Measurements from ENCODE around the gene CRHR1. TPM values are rescaled to one million over a fixed set of nuclear protein-coding genes. Genes with fewer than 3 reads are reported as not detected.

CRHR1 gene
- total RNA-seq, 1 experiment from 2014 or later = not detected

DNA sequence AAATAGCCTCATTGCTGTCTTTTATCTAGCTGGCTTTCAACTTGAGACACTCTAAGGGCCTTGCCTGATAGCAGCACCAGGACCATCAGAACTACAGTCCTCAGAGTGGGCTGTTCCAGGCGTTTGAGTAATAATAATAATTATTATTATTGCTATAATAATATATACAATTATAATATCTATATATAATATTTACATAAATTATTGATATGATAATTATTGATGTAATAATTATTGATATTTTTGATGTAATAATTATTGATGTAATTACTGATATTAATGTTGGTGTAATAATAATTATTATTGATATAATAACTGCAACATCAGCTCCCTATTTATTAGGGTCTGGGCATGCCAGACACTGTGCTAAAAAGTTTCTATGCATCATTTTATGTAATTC lies 25.6 kb upstream of the CRHR1 start:
- DNase-seq (ENCODE audit: low spot score) = no peak

DNA sequence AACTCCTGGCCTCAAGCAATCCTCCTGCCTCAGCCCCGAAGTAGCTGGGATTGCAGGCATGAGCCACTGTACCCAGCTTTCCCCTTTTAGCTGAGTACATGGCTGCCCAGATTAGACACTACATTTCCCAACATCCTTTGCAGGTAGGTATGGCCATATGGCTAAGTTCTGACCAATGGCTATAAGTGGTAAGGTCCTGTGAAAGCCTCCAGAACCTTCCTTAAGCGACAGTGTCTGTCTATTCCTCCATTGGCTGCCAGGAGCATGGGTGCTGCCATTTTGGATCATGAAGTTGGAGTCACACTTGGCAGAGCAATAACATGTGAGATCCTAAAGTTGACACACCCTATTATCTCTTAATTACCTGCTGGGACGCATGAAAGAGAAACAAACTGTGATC lies 24.4 kb upstream of the CRHR1 start:
- DNase-seq (ENCODE audit: low spot score) = peak; percentile 5

DNA sequence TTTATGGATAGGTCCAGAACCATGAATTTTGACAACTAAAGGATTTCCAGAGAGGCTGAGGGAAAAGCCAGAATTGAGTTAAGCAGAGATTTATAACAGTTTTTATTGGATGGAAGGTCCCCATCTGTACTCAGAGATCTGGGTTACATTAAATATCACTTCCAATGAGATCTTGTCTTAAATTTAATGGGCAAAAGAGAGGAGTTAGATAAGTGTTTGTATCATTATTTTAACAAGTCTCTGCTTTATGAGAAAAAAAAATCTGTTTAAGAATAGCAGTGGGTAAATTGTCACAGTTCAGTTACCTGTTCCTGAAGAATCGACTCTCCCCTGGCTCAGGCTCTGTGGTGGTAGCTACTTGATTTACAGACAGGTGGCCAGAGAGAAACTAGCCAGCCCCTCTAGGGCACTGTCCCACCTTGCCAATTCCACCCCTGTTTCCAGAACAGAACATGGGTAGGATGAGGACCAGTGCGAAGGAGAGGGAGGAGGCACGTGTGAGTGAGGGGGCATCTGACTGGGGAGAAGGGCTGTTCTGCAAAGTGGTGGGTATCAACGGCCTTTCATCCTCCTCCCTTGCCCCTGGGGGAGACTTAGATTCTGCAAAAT lies 22.1 kb upstream of the CRHR1 start:
- DNase-seq (ENCODE audit: low spot score) = no peak

DNA sequence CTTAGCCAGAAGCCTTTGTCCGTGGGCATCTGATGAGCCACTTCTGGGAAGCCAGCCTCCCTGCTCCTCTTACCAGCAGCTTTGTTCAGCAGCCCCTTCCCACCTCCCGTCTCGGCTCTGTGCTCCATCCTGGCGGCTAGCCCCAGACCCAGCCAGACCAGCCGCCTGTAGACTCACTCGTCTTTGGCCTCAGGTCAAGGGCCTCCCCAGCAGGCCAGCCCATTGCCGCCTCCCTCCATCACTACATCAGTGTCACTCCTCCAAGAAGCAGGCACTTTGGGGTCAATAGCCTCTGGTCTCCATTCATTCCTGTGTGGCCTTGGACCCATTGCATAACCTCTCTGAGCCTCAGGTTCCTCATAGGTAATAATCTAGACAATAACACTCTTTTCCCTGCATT lies 20.9 kb upstream of the CRHR1 start:
- no peak for DNase-seq (ENCODE audit: low spot score)

DNA sequence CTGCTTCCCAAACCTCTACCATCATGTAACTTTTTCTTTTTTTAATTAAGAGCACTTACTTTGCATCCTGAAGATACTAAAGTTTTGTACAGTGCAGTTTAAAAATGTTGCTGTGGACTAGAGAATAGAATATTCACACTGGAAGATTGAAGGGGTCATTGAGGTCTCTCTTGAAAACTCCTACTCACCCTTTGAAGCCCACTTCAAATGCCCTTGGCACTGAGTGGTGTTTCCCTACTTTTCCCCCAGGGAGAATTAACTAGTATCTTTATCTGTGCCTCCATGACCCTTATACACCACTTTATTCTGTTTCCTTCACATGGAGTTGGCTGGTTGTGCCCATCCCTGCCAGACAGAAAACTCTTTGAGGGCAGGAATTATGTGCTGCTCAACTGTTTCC lies 19.6 kb upstream of the CRHR1 start:
- no peak for DNase-seq (ENCODE audit: low spot score)

DNA sequence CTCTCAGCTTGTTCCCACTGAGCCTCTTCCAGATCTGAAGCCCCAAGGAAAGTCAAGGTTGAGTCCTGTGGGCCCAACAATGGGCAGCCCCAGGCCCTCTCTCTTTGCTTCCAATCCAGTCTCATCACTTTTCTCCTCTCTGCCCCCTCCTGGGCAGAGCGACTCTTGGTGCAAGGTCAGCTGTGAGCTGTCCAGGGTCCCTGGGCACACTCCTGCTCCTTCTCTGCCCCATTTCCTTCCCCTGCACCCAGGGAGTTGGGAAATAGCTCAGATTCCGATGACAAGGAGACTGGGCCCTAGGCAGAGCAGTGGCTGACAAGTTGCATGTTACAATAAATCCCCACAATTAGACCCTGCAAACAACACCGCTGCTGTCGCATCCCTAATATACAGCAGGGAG lies 16.1 kb upstream of the CRHR1 start:
- DNase-seq (ENCODE audit: low spot score) = no peak

DNA sequence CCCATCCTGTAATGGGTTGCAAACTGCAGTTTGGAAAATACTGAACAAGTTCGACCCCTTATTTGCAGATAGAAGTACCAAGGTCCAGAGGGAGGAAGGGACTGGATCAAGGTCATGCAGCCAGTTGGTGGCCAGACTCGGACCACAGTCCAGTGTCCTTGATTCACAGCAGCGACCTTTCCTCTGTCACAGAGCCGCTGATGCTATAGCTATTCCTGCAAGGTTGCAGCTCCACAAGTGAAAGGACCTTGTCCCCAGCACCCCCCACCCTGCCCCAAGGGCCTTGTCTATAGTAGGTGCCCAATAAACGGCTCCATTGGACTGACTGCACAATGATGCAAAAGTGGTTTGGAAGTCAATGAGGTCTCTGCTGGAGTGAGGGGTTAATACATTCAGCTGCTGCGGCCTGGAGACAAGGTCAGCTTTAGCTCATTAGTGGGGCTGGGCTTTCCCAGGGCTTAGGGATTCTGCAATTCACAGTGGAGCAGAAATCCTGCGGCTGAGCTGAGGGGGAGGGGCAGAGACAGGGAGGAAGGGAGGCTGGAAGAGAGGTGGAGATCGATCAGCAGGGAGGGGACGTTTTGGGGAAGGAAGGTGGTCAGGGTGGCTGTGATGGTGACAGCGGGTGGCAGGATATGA lies 13.4 kb upstream of the CRHR1 start:
- no peak for DNase-seq (ENCODE audit: low spot score)

DNA sequence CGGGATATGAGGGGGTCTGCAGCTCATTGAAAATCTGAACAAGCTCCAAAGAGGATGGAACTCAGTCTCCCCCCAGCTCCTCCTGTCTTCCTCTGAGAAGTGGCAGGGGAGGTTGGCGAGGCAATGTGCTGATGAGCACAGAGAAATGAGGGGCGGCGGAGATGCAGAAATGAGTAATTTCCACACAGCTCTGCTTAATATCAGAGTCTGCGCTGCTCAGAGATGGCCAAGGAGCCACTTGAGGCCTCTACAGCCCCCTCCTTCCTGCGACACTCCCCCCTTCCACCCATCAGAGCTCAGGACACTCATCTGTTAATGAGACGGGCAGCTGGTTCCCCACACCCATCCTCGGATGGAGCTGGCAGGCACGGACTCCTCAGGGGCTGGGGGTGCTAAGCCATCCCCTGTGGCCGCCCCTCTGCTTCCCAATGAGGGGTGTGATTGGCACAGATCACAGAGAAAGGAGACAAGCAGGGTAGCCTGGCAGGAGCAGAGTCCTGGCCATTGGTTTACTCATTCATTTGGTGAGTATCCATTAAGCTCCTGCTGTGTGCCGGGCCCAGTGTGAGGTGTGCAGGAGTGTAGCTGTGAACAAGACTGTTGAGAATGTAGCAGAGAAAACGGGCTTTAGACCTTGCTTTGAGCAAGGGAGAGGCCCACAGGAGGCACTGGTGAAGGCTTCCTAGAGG lies 12.7 kb upstream of the CRHR1 start:
- no peak for DNase-seq (ENCODE audit: low spot score)

DNA sequence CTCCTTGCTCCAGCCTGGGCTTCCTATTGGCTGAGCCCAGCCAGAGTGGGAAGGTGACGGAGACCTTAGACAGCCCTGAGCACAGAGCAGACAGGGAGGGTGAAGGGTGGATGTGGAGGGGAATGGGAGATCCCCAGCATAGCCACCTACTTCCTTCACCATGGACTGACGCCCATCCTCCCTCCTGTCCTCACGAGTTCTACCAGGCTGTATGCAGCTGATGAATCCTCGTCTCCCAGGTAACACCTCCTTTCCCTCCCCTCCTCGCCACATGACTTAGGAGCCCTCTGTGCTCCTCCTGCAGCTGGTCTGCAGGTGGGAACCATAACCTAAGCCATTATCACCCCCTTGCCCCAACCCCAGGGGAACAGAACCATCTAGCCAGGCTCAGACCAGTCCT lies 9.0 kb upstream of the CRHR1 start:
- peak; percentile 1 for DNase-seq (ENCODE audit: low spot score)

DNA sequence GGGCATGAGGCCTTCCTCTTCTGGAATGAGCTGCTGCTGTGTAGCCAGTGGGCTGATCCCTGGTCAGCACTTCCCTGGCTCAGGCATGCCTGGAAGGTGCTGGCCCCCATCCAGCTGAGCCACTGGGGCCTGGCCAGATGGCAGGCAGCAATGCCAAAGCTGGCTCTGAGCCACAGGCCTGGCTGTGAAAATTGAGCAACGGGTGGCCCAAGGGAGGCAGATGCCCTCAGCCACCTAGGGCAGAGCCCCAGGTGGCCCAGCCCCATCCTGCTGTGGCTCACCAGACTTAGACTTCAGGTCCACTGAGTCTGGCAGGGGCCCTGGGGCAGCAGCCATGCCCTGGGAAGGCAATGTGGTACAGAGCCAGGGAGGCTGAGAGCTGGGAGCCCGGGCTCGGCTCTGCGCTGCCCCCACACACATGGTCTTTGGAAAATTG lies 8.5 kb upstream of the CRHR1 start:
- peak; percentile 42 for DNase-seq (ENCODE audit: low spot score)

DNA sequence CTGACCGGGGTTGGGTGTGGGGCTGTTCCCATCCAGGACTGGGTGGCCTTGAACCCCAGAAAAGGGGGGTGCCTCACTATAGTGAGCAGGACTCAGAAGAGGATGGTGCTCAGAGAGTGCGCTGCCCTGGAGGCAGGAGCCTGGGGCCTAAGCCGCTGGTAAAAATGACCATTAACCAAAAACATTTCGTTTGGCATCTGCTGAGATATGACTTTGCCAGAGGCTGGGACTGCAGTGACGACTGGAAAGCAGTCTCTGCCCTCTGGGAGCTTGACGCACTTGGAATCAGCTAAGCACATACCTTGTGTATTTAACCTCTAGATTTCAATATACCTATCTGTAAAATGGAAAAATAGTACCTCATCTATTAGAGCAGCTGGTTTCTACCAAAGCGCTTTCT lies 7.2 kb upstream of the CRHR1 start:
- DNase-seq (ENCODE audit: low spot score) = no peak

DNA sequence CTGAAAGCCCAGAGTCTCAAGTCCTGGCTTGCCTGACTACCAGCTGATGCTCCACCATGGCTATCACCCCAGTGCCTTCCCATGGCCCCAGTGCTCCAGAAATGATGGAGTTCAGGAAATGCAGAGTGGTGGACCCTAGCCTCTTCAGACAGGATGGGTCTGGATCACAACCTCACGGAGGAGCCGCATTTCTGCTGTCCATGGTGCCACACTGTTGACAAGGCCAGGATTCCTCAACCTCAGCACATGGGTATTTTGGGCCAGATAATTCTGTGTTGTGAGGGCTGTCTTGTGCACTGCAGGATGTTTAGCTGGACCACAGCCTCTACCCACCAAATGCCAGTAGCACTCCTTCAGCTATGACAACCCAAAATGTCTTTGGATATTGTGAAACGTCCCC lies 6.7 kb upstream of the CRHR1 start:
- DNase-seq (ENCODE audit: low spot score) = no peak

DNA sequence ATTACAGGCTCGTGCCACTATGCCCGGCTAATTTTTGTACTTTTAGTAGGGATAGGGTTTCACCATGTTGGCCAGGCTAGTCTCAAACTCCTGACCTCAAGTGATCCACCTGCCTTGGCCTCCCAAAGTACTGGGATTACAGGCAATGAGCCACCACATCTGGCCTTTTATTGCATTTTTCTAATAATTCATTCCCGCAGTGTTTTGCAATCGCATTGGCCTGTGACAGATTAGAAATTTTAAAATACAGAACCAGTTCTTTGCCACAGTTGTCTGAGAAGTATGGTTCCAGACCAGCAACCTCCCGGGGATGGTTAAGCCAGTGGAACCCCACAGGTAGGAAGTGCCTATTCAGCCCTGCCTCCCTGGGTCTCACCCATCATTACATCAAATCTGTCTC lies 3.2 kb upstream of the CRHR1 start:
- no peak for DNase-seq (ENCODE audit: low spot score)

DNA sequence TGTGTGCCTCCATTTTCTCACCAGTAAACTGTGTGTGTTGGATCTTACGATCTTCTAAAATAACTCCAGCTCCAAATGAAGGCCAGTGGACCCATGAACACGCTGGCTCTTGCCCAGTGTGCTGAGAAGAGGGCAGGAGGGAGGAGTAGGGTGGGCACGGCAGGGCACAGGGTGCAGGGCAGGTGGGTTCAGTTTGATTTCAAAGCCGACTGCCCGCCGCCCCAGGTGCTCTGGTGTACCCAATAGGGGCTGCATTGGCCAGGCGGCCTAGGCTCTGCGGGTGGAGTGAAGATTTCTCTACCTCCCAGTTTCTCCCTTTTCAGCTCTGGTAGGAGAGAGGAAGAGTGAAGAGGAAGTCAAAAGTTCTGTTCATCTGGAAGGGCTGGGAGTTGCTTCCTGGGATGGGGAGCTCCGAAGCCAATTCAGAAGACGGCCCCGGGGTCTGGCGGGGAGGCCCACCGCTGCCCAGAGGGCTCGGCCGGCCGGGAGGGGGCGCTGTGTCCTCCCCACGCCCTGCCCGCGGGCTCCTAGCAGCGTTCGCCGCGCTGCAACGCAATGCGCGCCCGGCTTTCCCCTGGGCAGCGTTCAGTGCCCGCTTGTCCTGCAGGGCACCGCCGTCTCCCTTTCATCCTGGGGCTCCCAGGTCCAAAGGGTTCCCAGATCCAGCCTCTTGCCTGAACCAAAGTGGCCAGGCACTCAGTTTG lies 1.1 kb upstream of the CRHR1 start:
- DNase-seq (ENCODE audit: low spot score) = no peak

DNA sequence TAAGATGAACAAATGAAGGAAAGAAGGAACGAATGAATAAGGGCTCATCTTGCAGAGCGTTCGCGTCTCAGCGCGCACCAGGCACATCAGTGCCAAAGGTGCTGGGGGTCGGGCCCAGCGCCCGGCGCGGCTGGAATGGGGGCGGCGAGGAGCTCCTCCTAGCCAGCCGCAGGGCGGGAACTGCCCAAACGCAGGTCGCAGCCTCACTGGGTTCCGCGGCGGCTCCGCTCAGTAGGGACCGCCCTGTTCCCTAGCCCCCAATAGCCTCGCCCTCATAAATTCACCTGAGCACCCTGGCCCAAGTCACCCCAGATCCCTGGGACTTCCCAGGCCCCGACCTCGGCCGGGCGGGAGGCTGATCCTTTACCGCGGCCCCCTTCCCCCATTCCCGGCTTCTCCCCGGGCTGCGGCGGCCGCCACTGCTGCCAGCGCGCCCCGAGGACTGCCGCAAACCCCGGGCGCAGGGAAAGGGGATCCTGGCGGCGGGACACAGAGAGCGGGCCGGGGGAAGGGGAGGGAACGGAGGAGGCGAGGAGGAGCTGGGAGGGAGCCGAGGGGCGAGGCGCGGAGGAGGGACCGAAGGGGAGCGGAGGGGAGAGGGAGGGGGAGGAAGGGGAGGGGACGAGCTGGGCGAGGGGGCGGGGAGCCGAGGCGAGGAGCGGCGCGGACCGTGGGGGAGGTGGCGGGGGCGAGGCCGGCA lies 377 bp upstream of the CRHR1 start:
- no peak for DNase-seq (ENCODE audit: low spot score)

DNA sequence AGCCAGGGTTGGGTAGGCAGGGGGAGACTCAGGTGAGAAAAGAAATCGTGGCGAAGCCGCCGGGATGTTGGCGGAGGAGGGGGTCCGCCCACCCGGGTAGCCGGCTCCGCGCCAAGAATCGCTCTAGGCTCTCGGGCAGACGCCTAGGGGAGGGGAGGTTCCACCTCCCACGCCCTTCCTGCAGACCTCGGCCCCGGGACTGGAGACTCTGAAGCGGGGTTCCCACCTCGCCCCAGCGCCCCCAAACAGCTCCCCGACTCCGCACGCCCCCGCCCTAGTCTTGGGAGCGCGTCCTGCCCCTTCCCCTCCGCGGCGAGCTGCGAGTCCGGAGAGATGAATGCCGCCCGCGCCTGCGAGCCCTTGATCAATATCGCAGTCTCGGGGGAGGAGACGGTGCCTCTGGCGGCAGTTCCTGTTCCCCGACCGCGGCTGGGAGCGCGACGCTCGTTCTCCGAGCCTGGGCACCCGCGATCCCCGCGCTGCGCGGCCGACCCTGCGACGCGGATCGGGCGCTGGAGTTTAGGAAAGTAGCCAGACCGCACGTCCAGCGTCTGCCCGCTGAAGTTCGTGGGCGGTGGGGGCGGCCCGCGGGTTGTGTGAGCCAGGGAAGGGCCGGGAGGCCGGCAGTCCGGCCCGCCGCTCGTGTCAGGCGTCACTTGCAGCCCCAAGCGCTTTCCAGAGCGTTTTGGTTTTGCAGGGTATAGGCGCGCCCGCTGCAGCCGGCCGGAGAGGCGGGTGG lies 790 bp downstream of the CRHR1 start:
- DNase-seq (ENCODE audit: low spot score) = no peak

DNA sequence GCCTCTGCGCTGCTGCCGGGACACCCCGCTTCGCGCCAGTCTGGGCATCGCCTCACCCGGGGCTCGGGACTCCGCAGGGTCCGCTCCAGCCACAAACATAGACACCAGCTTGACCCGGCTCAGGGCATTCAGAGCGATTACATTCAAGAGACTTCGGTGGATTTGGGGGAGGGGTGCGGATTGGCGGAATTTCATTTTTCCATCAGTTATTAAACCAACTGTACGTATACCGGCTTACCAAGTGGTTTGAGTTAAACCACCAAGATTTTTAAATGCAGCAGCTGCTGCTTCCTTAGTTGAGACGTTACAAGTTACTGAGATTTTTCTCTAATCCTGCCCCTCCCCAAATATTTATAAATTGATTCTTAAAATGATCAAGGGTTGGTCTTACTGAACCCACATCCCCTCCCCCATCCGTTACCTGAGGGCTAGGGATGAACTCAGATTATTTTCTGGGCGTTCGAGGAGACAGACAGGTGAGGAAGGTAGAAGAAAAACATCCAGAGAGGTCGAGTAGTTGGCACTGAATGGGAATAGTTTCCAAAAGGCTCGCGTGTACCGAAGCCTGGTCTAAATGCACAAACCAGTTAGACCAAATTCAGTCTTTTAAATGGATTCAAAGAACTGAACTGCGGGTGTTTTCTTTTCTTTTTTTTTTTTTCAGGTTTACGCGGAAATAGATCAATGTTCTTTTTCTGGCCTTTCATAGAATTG lies 1.5 kb downstream of the CRHR1 start:
- no peak for DNase-seq (ENCODE audit: low spot score)

DNA sequence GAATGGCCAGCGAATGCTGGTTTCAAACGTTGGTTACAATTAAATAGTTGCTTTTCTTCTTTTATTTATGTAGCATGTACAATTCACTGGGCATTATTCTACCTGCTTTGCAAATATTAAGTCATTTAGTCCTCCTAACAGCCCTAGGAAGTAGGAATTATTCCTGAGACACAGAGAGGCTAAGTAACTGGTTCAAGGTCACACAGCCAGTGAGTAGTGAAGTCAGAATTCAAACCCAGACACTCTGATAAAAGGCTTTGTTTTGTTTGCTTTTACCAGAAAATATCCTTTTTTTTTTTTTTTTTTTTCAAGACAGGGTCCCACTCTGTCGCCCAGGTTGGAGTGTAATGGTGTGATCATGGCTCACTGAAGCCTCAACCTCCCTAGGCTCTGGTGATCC lies 2.2 kb downstream of the CRHR1 start:
- no peak for DNase-seq (ENCODE audit: low spot score)

DNA sequence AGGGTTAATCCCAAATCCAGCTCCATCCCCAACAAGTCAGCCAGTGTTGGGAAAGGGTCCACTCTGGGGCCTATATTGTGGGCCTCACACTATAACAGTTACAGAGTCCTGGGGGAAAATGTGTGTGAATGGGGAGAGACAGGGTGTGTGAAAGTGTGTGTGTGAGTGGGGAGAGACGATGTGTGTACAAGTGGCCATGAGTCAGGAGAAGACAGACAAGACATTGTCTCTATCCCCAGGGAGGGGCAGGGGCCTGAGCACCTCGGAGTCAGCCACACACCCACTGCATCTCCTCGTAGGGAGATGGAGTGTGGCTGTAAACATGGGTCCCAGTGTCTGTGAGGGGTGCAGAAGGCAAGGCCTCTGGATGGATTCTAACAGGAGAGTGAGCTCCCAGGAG lies 2.9 kb downstream of the CRHR1 start:
- DNase-seq (ENCODE audit: low spot score) = no peak

DNA sequence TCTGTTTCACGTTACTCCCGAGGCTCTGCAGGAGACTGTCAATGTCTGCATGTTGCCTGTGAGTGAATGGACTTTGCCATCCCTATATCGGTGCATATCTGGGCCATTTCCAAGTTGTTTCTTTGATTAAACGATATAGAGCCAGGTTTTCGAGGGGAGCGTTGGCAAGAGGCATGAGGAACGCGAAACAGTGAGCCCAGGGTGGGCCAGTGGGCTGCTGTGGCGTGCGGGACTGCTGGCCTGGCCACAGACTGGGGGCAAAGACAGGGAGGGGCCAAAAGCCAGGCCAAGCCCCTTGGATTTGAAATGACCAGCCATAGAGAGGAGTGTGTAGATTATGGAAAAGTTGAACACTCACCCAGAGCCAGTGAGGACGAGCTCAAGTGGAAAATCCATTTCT lies 3.5 kb downstream of the CRHR1 start:
- no peak for DNase-seq (ENCODE audit: low spot score)

DNA sequence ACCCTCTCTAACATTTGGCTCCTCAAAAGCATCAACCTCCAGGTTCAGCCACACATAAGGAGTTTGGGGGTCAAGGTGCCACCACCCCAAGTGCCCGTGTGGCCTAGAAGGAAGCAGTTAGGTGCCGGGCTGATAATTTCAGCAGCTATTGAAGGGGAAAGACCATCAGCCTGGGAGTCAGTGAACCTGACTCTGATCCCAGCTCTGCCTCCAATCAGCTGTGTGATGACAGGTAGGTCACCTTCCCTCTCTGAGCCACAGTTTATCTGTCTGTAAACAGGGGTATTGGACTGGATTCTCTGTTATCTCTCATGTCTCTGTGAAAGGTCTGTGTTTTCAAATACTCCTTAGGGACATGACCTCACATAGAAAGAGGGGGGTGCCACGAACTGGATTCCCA lies 3.9 kb downstream of the CRHR1 start:
- no peak for DNase-seq (ENCODE audit: low spot score)

Measured in HT-29 (cell line).